Cerebellar nuclear complex (tissue), 1 donor: ENCODE measurements around the gene TMED7.
"Not testable (repeated sequence)": the region's sequence is repeated elsewhere in the genome, so short reads cannot be mapped to it uniquely, and the experiment has no call there.

Source experiments
- DNase-seq, 2 experiments: peaks; one replicate each; lab custom pipeline; 2025; lab: John Stamatoyannopoulos, UW

The TMED7 gene

GRCh38 chr5:115625579-115626444, at the start of gene TMED7:
TMED7 (minus strand) TSS chr5:115626036; CDS start chr5:115625792, 244 bp downstream.
- peak; percentile 80 to 97 for DNase-seq

GRCh38 chr5:115674782-115675181, 48.9 kb upstream of the TMED7 start:
- DNase-seq, result not testable (repeated sequence)

- no peak for DNase-seq
Observed at GRCh38 chr5:115673596-115673995, 47.8 kb upstream of the TMED7 start.

- DNase-seq, result no peak
Observed at GRCh38 chr5:115671939-115672338, 46.1 kb upstream of the TMED7 start.

GRCh38 chr5:115666023-115666422, 40.2 kb upstream of the TMED7 start:
- DNase-seq, result no peak

GRCh38 chr5:115661563-115661962, 35.7 kb upstream of the TMED7 start:
- no peak for DNase-seq

GRCh38 chr5:115661101-115661500, 35.3 kb upstream of the TMED7 start:
- DNase-seq, result no peak

GRCh38 chr5:115657881-115658233, 32.0 kb upstream of the TMED7 start:
- DNase-seq, result no peak

- DNase-seq, result no peak
Observed at GRCh38 chr5:115657125-115657880, 31.5 kb upstream of the TMED7 start.

- DNase-seq, result no peak
Observed at GRCh38 chr5:115656404-115656803, 30.6 kb upstream of the TMED7 start.

- no peak for DNase-seq
Observed at GRCh38 chr5:115655994-115656393, 30.2 kb upstream of the TMED7 start.

- no peak for DNase-seq
Observed at GRCh38 chr5:115649541-115649940, 23.7 kb upstream of the TMED7 start.

GRCh38 chr5:115648056-115648455, 22.2 kb upstream of the TMED7 start:
- no peak for DNase-seq

GRCh38 chr5:115645386-115645785, 19.6 kb upstream of the TMED7 start:
- DNase-seq, result not testable (repeated sequence)

- no peak for DNase-seq
Observed at GRCh38 chr5:115644046-115644445, 18.2 kb upstream of the TMED7 start.

- no peak for DNase-seq
Observed at GRCh38 chr5:115641948-115642347, 16.1 kb upstream of the TMED7 start.

- DNase-seq, result no peak
Observed at GRCh38 chr5:115640274-115640673, 14.4 kb upstream of the TMED7 start.

- DNase-seq, result no peak
Observed at GRCh38 chr5:115639377-115639776, 13.5 kb upstream of the TMED7 start.

GRCh38 chr5:115637507-115637906, 11.7 kb upstream of the TMED7 start:
- no peak for DNase-seq

- DNase-seq, result no peak
Observed at GRCh38 chr5:115636008-115636407, 10.2 kb upstream of the TMED7 start.

GRCh38 chr5:115634343-115635132, 8.7 kb upstream of the TMED7 start:
- peak in 1 of 2 experiments; percentile 37 for DNase-seq

- no peak for DNase-seq
Observed at GRCh38 chr5:115629903-115630302, 4.1 kb upstream of the TMED7 start.
